Fibroblast of lung (primary cell): ENCODE results near the gene ARPP21.

Experiments
- CTCF ChIP-seq, 2 donors: IDR thresholded peaks in 1 of 2; conservative IDR thresholded peaks in 1 of 2; 1 replicate in 1 of 2; 2 replicates in 1 of 2; pipeline ENCODE4 v1.5.1; 2011 to 2012; ENCODE audit warnings: low read length in 2 of 2, control low read depth in 1 of 2, inconsistent platforms in 1 of 2, low read depth in 1 of 2, mild to moderate bottlenecking in 1 of 2
- EZH2 ChIP-seq: IDR thresholded peaks from 2 replicates; pipeline ENCODE4 v1.5.1; 2012; ENCODE audit warnings: low read length, control low read depth, mild to moderate bottlenecking; ENCODE audit errors: missing control alignments

GRCh38 chr3:35641920-35642527, 2.7 kb downstream of the ARPP21 start:
- TF ChIP-seq CTCF (conservative IDR thresholded peaks at IDR 0.05 in 1 of 2, IDR thresholded peaks at IDR 0.05 in 1 of 2; ENCODE audit: low read depth in 1 of 2, low read length in 2 of 2), result no peak
- TF ChIP-seq EZH2, result no peak
